GM21367 (cell line): ENCODE results near the gene ZFP62.
"Not testable (repeated sequence)": the region's sequence is repeated elsewhere in the genome, so short reads cannot be mapped to it uniquely, and the experiment has no call there.

Source experiments
- ATAC-seq: cut with Tn5 transposase; IDR thresholded peaks from one replicate; pipeline ENCODE4 v1.9.1; 2021; ENCODE audit not compliant: unreplicated experiment

ZFP62 gene

GRCh38 chr5:180831139-180832093 is 29.7 kb downstream of the ZFP62 start:
- ATAC-seq: peak; percentile 63

DNA sequence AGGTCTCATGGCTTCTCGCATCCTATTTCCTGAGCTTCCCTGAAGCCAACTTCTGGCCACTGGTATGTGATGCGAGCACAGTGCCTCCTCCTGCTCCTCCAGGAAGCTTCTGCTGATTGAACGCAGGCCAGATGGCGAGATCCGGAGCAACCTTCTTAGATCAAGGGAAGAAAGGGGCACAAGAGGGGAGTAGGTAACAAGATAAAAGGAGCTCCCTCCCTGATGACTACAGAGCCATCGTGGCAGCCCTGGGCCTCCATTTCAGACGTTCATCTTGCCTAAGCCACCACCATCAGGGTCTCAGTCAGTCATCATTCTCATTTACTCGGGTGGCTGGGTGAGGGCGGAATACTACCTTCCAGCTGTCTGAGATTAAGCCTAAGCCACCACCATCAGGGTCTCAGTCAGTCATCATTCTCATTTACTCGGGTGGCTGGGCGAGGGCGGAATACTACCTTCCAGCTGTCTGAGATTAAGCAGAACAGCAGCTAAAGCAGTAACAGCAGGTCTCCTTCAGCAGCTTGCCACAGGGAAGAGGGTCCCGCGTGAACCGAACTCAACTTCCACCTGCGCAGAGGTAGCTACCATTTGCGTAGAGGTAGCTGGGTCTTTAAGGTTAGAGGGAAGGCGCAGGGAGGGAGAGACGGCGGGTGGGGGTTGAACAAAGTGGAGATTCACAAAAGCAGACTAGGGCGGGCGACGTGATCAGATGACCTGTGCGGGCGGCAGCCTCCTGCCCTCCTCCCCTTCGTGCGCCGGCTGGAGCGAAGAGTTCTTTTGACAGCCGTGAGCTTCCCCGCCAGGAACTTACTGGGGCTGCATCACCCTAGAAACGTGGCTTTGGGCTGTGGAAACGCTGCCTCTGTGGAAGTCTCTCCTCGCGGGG is 30.6 kb downstream of the ZFP62 start:
- ATAC-seq: peak; percentile 36

DNA sequence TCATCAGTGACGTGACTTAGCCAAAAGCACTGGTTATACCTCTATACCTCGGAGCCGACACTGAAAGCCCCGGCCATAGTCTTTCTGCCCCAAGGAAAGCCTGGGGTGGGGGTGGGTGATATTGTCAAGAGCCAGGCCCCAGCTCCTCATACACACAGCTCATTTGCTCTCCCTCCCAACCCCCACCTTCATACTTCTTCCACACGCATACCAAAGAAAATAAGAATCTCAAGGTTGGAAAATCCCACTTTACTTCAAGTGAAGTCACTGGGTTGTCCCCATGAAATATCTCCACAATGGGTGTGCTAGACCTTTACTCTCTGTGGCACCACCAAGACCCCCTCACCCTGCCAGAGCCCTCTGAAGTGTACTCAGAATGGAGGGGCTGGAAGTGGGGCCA is 31.4 kb downstream of the ZFP62 start:
- no peak for ATAC-seq

GRCh38 chr5:180828756-180829531 is 32.1 kb downstream of the ZFP62 start:
- ATAC-seq: not testable (repeated sequence)

- ATAC-seq: not testable (repeated sequence)
Observed at GRCh38 chr5:180827374-180827773, 33.7 kb downstream of the ZFP62 start.

GRCh38 chr5:180825768-180826525 is 35.1 kb downstream of the ZFP62 start:
- ATAC-seq: no peak

GRCh38 chr5:180824630-180825476 is 36.2 kb downstream of the ZFP62 start:
- ATAC-seq: no peak

DNA sequence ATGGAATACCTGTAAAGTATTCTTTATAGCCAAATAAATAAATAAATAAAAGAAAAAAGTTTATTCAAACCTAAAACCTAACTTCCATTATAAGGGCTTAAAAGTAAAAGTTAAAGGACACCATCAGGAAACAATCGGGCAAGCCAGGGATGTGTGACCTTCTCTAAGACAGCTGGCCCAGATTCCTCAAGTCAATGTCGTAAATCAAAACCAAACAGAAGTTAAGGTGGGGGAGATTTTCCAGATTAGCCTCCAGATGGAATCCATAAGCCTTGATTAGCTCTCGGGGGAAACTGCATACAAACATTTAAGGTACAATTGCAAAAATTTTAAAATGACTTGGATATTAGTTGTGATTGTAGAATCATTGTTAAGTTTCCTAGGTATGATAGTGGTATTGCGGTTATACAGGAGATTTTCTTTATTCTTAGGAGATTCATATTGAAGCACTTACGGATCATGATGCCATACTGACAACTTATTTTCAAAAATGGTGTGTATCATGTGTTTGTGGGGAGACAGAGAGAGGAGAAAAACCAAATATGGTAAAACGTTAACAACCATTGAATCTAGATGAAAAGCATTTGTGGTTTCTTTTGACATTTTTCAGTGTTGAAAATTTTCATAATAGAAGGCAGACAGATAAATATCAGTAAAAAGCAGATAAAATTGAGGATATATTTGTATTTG is 37.0 kb downstream of the ZFP62 start:
- no peak for ATAC-seq

GRCh38 chr5:180823346-180823745 is 37.7 kb downstream of the ZFP62 start:
- no peak for ATAC-seq

DNA sequence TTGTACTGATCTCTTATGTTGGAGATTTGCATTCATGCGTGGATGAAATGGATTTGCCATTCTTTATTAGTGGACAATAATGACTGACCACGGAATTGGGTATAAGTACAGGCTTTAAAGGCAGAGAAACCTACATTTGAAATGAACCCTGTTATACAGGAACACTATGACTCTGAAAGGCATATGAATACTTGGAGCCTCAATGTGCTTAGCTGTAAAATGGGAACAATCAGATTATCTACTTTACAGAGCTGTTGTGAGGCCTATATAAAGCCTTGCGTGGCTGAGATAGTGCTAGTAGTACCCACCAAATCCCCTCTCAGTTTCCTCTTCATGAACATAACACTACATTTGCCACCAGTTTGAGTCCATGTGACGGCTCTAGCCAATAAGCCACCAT is 39.5 kb downstream of the ZFP62 start:
- no peak for ATAC-seq

DNA sequence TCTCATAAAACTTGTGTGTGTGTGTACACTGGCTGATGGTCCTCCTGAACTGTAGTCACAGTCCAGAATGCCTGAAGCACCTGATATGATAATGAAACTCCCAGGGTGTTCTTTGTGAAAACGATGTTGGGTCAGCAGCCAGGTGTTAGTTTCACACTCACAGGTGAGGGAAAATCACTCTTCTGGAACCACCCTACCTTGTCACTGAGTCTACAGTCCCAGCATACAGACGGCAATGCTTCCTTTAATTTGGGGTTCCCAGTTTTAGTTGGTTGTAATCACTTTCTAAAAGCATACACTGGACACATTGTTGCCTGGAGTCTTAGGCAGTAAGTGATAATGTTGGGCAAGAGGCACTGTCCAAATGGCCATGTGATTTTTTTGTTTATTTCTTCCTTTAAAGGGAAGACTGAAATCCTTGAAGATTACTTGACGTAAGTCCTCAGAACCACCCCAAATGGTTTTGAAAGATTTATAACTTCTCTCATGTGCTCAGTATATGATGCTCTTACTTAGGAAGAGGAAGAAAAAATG is 40.2 kb downstream of the ZFP62 start:
- peak; percentile 59 for ATAC-seq

DNA sequence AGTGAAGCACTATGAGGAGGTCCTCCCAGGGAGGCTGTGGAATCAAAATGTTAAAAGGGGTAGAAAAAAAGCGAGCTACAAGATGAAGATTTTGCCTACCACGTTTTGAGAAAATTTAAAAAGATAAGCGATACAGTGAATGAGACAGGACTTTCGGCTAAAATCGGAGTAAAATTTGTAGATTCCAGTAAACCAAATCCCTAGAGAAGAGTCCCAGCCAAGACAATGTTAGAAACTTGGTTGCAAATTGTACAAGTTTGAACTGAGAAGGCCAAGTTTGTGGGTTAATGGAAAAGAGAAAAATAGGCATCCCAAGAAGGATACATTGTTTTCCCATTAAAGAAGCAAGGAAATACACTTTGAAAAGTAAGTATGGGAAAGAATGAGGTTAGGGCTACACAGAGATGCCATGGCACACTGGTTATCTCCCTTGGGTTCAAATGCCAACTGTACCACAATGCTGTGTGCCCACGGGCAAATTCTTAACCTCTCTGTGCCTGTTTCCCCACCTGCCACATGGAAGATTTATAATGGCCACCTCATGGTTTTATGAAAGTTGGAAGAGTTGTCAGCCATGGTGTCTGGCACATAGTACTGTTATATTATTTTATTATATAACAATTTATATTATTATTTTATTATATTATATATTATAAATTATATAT is 42.3 kb downstream of the ZFP62 start:
- ATAC-seq: no peak

- ATAC-seq: no peak
Observed at GRCh38 chr5:180817893-180818674, 43.0 kb downstream of the ZFP62 start.

- peak; percentile 29 for ATAC-seq
Observed at GRCh38 chr5:180816608-180817534, 44.2 kb downstream of the ZFP62 start.

DNA sequence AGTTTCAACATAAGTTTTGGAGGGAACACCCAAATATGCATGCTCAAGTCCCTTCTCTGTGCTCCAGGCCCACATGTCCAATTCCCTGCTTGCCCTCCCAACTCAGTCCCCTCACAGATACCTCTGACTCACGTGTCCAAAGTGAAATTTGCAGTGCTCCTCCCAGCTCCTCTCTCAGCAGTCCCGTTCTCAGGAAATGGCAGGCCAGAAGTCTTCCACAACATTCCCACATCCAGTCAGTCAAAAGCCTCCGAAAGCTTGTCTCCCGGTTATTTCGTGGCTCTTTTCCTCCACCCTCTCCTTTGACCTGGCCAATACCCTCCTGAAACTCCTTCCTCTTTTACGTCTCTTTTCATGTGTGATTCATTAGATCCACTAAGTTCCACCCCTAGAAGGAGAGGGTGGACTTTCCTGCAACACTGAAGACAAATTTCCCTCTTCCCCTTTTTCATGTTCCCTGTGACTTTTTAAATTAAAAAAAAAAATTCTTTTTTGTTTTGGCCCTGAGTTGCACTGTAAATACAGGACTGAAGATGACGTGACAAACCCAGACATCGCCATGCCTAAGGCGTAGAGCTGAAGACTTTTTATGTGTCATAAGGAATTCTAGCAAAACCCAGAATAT is 45.7 kb downstream of the ZFP62 start:
- no peak for ATAC-seq

GRCh38 chr5:180813420-180813819 is 47.7 kb downstream of the ZFP62 start:
- no peak for ATAC-seq
